MV-4-11 (cell line): ENCODE results near the gene FCAMR.

ENCODE experiments used
- DNase-seq: peaks from one replicate; lab custom pipeline; 2025; lab: John Stamatoyannopoulos, UW

Gene FCAMR

GRCh38 chr1:206960676-206961386, 9.4 kb downstream of the FCAMR start:
- DNase-seq = no peak

DNA sequence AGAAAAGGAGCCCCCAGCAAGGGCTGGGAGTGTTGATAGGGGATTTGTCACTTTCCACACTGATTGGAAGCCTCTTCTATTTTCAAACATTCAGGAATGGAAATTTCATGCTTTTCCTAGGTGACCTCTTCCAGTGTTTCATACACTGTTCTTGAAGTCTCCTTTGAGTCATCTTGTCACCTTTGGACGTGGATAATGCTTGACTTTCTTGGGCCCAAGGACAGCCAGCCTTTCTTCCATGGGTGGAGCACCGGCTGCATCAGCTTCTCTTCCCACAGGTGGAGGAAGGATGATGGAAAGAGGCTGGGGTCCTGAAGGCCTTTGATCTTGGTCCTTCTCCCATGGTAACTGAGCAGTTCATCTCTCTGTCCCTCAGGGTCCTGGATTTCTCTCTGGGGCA, 12.1 kb downstream of the FCAMR start:
- no peak for DNase-seq

- DNase-seq = no peak
Observed at GRCh38 chr1:206957639-206958038, 12.6 kb downstream of the FCAMR start.

DNA sequence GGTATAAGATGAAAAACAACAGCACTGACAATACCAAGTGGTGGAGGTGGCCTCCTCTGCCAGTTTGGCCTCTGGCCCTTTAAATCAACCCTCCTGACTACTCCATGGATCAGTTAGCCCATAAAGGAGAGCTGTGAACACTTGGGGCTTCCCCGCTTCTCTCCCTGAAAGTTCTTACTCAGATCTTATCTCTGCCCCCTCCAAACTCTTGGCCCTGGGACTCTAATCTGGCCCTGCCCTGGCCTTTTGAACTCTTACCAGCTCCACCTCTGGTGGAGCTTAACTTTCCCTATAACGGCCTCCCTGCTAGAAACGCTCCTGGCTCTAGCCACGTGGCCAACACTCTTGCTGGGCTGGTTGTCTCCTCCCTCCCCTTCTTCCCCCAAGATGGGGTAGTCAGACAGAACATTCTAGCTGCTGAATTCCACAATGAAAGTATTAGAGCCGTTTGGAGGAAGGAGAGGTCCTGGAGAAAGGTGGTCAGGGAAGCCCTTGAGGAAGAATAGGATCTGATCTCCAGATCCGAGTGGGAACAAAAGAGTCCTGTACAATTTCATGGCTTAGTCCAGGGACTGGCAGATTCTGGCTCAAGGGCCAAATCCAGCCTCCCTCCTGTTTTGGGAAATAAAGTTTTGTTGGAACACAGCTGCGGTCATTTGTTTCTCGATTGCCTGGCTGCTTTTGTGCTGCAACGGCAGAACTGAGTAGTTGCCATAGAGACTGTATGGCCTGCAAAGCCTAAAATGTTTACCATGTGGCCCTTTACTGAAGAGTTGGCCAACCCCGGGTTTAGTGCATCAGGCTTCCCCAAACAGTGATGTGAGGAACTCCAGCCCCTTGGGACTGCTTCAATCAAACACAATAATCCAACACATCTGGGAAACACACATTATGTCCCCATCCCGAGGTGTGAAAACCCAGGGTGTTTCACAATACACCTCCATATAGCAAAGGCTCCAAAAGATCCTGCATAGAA, 14.5 kb downstream of the FCAMR start:
- peak; percentile 50 for DNase-seq

- DNase-seq = peak; percentile 53
Observed at GRCh38 chr1:206954459-206955342, 15.6 kb downstream of the FCAMR start.

DNA sequence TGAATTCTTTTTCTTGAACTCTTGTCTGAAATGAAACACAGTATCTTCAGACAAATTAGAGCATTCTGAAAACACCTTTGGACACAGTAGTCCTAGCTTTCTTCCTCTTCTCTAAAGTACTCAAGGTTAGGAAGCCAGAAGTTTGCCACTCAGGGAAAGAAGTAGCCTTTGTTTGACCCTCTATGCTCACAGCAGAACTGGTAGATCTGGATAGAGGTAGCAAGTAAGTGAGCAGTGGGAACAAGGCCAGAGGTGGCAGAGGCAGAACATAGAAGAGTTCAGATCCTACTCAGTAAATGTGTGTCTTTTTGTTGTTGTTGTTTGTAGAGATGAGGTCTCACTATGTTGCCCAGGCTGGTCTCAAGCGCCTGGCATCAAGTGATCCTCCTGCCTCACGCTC, 16.6 kb downstream of the FCAMR start:
- no peak for DNase-seq

DNA sequence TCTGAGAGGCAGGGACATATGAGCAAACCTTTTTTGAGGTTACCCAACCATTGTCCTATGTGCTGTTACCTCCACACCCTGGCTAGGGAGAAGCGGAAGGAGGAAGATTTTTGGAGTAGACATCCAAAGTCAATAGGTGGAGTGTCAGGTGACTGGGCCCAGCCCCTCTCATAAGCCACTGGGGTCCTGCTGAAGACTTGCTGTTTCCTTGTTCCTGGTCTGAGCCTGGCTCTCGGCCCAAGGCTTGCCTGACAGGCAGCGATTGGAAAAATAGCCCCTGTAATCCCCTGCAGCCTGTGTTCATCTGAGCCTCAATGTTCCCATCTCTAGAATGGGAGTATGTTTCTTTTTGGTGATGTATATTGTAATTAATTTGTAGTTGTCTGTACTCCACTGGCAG, 17.1 kb downstream of the FCAMR start:
- DNase-seq = no peak

DNA sequence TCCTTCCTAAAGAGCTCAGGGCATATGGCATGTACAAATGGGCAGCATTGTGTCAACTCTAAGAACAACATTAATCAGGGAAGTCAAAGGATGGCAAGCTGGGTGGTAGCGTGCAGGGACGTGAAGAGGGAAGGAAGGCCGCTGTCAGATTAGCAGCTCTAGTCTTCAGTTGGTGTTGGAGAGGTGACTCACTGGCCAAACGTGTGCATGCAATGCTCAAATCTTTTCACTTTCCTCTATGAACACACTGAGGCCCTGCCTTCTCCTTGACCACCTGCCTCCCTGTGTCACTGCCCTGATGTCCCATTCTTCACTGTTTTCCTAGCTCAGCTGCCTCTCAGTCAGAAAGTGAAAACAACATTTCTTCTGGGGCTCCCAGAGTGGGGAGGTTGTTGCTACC, 18.1 kb downstream of the FCAMR start:
- DNase-seq = peak; percentile 90

DNA sequence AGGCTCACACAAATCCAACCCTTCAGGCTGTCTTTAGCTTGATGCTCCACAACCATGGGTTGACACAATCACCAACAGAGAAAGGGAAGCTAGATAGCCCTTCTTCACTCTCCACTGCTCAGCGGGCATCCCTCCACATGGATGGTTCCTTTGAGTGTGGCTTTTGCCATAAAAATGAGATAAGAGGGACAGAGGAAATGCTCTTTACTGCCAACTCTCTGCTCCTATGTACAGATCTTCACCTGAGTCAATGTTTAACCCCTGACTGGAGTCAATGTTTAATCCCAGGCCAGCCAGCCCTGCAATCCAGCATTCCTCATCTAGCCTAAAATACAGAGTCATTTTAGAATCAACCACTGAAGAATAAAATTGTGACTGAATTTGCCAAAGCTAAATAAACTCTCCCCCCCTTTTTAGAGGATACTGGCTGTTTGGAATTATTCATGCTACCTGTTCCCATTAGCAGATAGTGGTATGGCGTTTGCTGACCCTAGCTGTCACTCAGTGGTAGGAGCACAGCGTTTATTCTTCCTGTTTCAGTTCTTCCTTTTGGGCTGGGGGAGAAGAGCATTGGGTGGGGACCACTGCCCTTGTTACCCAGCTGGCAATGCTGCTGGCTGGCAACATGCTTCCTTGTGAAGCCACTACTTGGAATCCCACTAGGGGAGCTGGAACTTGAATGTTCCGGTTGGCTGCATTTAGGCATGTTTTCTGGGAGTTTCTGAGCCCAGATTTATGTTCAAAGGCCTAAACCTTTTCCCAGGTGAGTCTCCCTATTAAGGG, 18.8 kb downstream of the FCAMR start:
- peak; percentile 57 for DNase-seq

DNA sequence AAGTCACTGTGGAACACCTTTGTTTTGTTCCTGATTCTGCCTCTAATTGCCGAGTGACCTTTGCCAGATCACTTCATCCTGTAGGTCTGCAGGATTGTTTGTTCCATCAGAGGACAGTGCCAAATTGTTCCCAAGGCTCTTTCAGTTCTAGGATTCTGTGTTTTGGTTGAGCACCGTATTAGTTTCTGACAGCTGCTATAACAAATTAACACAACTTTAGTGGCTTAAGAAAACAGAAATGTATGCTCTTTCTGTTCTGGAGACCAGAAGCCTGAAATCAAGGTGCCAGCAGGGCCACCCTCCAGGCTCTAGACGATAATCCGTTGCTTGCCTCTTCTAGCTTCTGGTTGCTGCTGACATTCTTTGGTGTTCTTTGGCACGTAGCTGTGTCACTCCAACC, 20.6 kb downstream of the FCAMR start:
- no peak for DNase-seq

DNA sequence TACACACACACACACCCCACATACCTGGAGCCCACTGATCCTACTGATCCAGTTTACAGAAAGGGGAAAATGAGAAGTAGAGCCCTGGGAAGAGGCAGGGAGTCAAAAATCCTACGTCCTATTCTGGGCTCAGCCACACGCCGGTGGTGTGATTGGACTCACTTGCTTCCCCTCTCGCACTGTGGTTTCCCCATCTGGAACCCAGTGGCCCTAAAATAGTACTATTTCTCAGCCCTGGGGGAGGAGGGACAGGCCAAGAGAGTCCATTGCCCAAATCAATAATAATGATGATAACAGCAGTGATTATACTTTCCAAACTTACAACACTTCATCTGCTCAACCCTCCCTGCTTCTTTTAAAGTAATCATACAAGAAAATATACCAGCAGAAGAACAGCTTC, 21.1 kb downstream of the FCAMR start:
- DNase-seq = peak; percentile 77

GRCh38 chr1:206947255-206947654, 23.0 kb downstream of the FCAMR start:
- DNase-seq = peak; percentile 53

- no peak for DNase-seq
Observed at GRCh38 chr1:206946261-206946660, 24.0 kb downstream of the FCAMR start, which contains the start of gene PIGR. TSS of gene PIGR (minus strand) at chr1:206946466. CDS start at chr1:206940531, 5,935 bp downstream.

DNA sequence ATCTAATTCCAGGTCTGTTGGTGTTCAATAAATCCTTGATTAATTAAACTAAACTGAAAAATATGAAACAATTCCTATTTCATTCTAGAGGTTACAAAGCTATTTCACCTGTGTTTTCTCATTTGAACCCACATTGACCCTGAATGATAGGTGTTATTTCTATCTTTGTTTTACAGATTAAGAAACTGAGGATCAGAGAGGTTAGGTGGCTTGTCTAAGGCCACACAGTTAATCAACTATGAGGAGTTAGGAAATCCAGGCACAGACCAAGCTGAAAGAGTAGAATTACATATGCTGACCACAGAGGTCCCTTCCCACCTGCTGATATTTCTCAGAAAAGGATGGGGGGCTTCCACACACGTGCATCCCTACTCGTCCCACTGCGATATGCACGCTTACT, 24.5 kb downstream of the FCAMR start:
- no peak for DNase-seq

- DNase-seq = no peak
Observed at GRCh38 chr1:206944703-206945102, 25.6 kb downstream of the FCAMR start.

DNA sequence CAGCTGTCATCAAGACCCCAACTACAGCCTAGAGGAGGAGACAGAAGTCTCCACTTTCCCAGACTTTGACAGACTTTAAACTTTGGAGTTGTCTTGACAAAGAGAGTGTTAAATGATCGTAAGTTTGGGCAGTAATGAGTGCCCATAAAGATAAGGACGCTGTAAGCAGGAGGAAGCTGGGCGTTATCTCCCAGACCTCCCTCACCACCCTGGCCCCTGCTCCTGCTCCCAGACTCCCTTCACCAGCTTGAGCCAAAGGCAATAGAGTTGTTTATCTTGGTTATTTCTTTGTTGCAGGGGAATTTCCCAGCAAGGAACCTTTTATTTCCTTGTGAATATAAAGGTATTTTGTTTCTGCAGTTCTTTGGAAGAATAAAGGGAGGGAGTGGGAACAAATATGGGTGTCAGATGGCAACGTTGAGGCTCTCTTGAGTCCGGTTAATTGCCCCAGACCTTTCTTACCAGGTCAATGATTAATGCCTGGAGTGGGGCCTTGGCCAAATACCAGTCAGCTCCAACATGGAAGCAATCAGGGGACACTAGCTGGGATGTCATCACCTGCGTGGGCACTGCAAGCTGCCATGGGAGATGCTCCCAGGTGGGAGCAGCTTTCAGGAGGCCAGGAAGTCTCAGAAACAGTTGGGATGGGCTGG, 28.4 kb downstream of the FCAMR start:
- DNase-seq = no peak

DNA sequence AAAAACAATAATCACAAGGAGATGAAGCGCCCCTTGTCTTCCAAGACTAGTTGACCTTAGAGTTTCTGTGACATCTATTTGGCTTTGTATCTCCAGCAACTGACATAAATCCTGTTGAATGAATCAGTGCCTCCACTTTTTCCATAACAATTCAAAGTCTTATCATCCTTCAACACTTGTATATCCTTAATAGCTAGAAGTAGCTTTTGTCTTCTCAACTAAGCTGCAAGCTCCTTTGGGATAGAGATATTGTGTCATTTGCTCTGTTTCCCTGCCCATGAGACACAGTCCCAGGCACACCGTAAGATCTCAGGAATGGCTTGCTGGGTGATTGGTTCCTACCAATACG, 29.7 kb downstream of the FCAMR start:
- no peak for DNase-seq

- DNase-seq = no peak
Observed at GRCh38 chr1:206939841-206940587, 30.2 kb downstream of the FCAMR start.

GRCh38 chr1:206939131-206939530, 31.1 kb downstream of the FCAMR start:
- DNase-seq = no peak

GRCh38 chr1:206937425-206937824, 32.8 kb downstream of the FCAMR start:
- DNase-seq = peak; percentile 37
